NCI-H2081 (cell line): Measurements from ENCODE around the gene SRP19.
"Not testable (repeated sequence)": the region's sequence is repeated elsewhere in the genome, so short reads cannot be mapped to it uniquely, and the experiment has no call there.

Source experiments
- DNase-seq, 2 experiments: peaks; one replicate each; lab custom pipeline; 2025; lab: John Stamatoyannopoulos, UW

SRP19 gene

GRCh38 chr5:112870966-112871365 lies 9.9 kb downstream of the SRP19 start:
- DNase-seq = no peak

DNA sequence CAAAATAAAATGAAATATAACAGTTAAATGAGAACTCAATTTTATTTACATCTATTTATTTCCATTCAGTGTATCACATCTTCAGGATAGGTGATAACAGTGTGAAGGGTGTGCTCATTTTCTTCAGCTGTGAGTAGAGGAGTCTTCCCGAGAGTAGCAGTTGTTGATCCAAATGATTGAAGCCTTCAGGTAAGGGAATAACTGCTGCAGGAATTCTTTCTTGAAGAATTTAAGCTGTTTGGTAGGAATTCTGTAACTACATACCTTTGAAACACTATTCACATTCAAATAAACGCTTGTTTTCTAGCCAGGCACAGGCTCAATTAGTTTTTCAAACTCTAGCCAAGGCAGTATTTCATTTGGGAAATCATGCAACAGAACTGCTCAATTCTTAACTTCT lies 15.3 kb downstream of the SRP19 start:
- DNase-seq = no peak

- DNase-seq = no peak
Measured at GRCh38 chr5:112878101-112878500, 17.0 kb downstream of the SRP19 start.

DNA sequence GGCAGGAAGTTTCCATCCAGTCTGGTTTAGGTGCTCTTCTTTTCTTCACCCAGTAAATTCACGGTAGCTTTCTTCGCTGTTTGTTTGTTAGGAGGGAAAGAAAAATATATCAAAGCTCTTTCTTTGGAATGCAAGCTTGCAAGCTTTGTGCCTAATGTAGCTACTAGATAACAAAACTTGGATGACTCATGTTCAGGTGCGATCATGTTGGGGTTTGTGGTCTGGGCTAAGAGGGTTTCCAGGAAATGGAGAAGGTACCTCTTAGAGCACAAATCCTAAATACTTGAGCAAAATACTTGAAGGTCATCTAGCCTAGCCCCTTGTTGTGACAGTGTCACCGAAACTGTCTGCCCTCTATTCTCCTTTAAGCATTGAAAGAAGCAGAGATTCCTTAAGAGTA lies 17.7 kb downstream of the SRP19 start:
- DNase-seq = no peak

GRCh38 chr5:112880219-112880964 lies 19.3 kb downstream of the SRP19 start:
- no peak for DNase-seq

GRCh38 chr5:112883192-112883591 lies 22.1 kb downstream of the SRP19 start:
- no peak for DNase-seq

DNA sequence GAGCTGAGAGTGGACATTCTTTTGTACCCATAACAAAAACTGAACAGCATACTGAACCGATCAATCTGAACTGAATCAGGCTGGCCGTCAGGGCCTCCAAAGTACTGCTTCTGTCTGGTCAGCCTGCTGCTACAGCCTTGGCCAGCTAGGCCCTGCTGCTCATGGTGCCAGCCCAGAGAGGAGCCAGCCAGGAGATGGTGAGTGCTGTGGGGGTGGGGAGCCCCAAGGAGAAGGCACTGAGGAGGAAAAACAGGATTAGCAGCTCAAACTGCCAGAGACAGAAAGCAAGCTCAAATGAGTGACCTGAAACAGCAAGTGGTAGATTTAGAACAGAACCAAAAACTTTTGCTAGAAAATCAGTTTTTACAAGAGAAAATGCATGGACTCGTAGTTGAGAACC lies 23.9 kb downstream of the SRP19 start:
- DNase-seq = no peak

- no peak for DNase-seq
Measured at GRCh38 chr5:112886975-112887374, 25.9 kb downstream of the SRP19 start.

DNA sequence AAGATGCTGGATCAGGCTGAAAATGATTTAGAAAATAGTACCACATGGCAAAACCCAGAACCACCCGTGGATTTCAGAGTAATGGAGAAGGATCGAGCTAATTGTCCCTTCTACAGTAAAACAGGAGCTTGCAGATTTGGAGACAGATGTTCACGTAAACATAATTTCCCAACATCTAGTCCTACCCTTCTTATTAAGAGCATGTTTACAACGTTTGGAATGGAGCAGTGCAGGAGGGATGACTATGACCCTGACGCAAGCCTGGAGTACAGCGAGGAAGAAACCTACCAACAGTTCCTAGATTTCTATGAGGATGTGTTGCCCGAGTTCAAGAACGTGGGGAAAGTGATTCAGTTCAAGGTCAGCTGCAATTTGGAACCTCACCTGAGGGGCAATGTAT lies 31.0 kb downstream of the SRP19 start:
- not testable (repeated sequence) for DNase-seq

- no peak for DNase-seq
Measured at GRCh38 chr5:112892776-112893175, 31.7 kb downstream of the SRP19 start.

DNA sequence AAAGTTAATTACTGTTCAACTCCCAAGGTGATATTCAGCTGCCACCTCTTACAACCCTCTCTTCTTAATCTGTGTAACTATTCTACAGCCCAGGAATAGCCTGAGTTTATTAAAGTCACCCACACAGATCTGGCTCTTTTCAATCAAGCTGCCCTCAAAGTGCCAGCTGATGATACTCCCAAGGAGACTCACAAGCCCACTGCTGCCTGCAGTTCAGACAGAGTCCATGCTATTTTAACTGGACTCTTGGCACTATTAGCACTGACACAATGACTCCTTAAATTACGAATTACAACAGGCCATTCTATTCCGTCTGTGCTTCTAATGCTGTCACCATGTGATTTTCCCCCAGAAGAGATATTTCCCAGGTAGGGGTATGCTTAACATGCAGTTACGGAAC lies 34.6 kb downstream of the SRP19 start:
- no peak for DNase-seq

- no peak for DNase-seq
Measured at GRCh38 chr5:112902561-112902960, 41.5 kb downstream of the SRP19 start.

GRCh38 chr5:112904996-112905395 lies 43.9 kb downstream of the SRP19 start:
- DNase-seq = not testable (repeated sequence)

- DNase-seq = no peak
Measured at GRCh38 chr5:112906637-112907036, 45.5 kb downstream of the SRP19 start.

DNA sequence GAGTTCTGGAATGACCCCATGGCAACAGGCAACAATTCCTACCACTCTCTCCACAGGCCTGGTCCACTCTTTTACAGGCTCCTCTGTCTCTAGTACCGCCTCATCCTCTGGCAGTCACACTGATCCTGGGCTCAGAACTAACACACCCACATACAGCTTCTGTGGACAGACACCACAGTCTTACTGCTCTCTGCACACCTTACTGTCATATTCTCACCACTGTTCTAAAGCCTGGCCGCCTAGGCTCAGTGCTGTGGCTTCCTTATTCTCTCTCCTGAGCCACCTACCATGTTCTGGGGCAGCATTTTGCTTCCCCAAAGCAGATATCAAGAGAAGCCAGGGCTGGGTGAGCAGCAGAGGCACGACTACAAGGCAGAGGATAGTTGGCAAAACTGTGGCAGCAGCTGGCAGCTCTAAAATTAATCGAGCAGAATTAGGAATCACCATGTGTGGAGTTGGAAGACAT lies 46.1 kb downstream of the SRP19 start:
- no peak for DNase-seq

DNA sequence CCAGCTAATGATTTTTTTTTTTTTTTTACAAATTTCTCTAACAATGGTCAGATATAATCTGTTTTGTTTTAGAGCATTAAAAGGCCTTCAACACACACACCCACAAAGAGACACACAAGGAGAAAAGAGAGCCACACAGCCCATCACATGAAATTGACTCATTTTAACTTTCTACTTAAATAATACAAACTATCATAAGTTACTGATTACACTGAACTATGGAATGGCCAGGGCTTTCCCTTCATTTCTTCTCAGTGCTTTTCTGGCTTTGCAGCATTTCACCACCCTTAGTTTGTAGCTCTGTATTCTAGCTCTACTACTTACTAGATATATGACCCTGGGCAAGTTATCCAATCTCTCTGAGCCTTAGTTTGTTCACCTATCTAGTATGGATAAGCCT lies 47.8 kb downstream of the SRP19 start:
- DNase-seq = no peak

- no peak for DNase-seq
Measured at GRCh38 chr5:112910529-112910928, 49.4 kb downstream of the SRP19 start.

- DNase-seq = no peak
Measured at GRCh38 chr5:112914584-112914983, 53.5 kb downstream of the SRP19 start.

- no peak for DNase-seq
Measured at GRCh38 chr5:112915831-112916230, 54.7 kb downstream of the SRP19 start.

GRCh38 chr5:112917453-112917995 lies 56.4 kb downstream of the SRP19 start:
- DNase-seq = no peak

GRCh38 chr5:112918136-112918535 lies 57.0 kb downstream of the SRP19 start:
- DNase-seq = no peak

DNA sequence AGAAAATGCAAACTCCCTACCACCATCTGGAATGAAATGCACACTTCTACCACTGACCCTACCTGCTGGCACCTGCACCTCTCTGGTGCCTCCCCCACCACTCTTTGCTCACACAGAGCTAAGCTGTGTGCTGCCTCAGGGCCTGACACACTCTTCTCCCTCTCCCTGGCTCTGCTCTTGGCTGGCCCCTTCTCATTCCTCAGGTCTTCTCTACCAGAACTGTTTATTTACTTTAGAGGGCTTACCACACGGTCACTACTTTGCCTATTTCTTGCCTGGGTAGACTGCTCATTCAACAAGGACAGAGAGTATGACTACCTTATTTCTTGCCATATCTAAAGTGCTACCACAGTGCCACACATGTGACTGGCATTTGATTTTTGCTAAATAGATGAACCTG lies 57.6 kb downstream of the SRP19 start:
- DNase-seq = no peak
